ENCODE measurements around the gene TBC1D8.

TBC1D8 gene

DNA sequence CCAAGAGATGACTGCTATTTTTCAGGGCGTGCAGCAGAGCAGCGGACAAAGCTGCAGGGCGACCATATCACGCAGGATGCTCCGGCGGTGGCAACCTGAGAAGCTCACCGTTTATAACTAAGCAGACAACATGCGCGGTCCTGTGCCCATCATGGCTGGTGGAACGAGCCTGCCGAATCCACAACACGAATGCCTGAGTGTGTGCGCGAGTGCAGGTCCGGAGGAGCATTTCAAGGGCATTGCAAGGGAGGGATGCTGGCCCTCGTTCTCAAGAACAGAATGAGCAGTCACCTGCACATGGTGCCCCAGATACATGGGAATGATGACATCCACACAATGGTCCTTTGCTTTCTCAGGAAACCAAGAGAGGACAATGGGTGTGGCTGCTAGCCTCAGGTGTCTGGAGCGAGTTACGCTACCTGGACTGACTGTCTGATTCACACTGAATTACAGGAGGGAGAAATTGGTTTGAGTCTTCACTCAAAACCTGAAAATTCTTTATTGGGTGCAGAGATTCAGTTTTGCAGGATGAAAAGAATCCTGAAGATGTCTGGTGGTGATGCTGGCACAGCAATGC lies 39.8 kb downstream of the TBC1D8 start:
- no peak for DNase-seq

DNA sequence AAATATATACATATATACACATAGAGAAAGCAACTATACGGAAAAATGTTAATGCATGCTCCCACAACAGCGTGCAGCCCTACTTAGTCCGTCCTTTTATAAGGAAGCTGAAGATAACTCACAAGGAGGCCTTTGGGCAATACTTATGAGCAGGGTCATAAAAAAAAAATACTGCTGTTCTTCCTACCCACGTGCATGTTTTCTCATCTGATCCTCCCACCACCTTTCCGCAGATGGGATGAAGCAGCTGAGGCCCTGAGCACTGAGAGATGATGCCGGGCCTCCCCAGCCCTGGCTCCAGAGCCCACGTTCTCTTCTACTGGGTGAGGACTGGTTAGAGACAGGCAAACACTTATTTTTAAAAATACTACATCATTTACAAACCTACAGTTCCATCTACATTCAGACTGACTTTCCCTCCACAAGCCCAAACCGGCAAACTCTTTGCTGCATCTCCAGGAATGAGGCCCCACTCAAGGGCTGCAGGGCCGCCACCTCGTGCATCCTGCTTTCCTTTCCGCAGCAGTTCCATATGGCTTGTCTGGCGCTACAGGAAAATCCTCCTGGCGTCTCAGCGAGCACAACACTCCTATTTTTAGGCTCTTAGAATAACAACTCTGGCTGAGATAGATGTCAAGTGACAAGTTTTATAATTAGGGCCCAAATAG lies 41.6 kb downstream of the TBC1D8 start:
- no peak for DNase-seq

DNA sequence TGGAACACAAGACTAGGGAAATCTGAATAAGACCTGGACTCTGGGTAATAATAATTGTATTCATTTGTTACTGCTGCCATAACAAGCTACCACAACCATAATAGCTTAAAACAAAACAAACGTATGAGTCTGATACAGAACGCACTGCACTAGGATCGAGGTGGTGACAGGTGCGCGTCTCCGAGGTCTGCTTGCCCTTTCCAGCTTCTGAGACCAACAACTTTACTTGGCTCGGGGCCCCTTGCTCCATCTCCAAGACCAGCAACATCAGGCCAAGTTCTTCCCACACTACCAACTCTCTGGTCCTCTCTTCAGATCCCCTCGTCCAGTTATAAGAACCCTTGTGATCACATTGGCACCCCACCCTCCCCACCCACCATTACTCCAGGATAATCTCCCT lies 42.8 kb downstream of the TBC1D8 start:
- DNase-seq = no peak

DNA sequence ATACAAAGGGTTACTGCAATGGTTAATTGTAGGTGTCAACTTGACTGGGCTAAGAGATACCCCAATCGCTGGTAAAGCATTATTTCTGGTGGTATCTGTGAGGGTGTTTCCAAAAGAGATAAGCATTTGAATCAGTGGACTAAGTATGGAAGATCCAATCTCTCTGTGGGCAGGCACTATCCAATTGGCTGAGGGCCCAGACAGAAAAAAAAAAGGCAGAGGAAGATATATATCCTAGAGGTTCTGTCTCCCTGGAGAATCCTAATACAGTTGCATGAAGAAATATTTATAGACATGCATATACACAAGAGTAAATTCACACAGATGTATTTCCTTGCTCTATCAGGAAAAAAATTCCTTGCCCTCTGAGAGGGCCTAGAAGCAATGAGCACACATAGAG lies 43.9 kb downstream of the TBC1D8 start:
- no peak for DNase-seq

DNA sequence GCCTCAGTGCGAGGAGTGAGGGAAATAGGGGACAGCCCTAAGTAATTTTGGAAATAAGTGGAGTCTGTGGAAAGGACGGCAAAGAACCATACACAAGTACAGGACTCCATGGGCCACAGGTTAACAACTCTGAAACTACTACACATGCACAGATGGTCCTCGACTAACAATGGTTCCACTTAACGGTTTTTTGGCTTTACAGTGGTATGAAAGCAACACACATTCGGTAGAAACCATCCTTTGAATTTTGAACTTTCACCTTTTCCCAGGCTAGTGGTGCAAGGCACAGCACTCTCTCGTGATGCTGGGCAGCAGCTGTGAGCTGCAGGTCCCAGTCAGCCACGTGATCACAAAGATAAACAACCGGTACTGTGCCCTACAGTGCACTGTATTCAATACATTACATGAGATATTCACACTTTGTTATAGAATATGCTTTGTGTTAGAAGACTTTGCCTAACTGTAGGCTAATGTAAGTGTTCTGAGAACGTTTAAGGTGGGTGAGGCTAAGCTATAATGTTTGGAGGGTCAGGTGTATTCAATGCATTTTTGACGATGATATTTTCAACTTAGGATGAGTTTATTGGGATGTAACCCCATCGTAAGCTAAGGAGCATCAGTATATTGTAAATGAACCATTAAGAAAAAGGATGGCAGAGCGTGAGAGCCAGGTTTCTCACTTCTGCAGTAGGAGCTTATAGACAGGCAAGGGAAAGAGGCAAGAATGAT lies 44.6 kb downstream of the TBC1D8 start:
- DNase-seq = no peak

DNA sequence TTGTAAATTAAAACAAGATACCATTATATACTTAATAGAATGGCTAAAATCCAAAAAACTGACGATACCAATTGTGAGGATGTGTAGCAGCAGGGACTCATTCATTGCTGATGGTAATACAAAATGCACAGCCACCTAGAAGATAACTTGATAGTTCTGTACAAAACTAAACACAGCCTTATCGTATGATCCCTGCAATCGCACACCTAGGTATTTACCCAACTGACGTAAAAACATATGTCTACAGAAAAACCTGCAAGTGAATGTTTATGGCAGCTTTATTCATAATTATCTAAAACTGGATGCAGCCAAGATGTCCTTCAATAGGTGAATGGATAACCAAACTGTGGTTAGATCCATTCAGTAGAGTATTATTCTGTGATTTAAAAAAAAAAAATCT lies 45.5 kb downstream of the TBC1D8 start:
- no peak for DNase-seq

DNA sequence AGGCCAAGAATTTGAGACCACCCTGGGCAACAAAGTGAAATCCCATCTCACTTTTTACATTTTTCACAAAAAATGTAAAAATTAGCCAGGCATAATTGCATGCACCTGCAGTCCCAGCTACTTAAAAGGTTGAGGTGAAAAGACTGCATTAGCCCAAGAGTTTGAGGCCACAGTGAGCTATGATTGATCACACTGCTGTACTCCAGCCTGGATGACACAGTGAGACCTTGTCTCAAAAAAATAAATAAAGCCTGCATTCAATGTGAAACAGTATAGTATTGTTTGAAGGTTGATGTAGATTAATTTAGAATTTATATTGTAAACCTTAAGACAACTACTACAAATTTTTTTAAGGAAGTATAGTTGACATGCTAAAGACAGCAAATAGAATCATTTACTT lies 53.5 kb downstream of the TBC1D8 start:
- DNase-seq = no peak

DNA sequence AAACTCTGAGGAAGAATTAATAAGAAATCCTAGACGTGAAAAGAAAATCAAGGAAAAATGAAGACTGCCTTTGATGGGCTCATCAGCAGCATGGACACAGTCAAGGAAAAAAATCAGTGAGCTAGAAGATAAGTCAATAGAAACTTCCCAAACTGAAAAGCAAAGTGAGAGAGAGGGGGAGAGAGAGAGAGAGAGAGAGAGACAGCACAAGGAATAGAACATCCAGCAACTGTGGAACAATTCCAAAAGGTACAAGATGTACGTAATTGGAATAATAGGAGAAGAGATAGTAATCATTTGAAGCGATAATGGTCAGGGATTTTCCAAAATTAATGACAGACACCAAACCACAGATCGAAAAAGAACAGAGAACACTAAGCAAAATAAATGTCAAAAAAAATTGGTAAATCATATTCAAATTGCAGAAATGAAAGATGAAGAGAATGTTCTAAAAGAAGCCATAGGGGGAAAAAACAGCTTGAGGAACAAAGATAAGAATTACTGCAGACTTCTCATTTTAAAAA lies 54.5 kb downstream of the TBC1D8 start:
- DNase-seq = no peak

DNA sequence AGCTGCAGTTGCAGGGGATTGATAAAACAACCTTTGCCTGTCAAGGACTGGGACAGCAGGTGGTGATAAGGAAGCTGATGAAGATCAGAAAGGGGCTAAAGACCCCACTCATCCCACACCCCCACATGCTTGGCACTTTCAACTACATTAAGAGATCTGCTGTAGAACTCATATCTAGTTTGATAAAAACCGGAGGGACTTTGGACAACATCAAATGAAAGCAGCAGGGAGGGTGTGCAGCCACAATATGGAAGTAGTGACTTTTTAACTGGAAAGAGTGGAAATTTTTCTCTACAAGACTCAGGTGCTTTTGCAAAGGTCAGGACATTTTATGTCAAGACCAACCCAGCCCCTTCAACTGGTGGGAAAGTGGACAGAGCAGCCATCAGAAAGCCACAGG lies 56.8 kb downstream of the TBC1D8 start:
- no peak for DNase-seq

DNA sequence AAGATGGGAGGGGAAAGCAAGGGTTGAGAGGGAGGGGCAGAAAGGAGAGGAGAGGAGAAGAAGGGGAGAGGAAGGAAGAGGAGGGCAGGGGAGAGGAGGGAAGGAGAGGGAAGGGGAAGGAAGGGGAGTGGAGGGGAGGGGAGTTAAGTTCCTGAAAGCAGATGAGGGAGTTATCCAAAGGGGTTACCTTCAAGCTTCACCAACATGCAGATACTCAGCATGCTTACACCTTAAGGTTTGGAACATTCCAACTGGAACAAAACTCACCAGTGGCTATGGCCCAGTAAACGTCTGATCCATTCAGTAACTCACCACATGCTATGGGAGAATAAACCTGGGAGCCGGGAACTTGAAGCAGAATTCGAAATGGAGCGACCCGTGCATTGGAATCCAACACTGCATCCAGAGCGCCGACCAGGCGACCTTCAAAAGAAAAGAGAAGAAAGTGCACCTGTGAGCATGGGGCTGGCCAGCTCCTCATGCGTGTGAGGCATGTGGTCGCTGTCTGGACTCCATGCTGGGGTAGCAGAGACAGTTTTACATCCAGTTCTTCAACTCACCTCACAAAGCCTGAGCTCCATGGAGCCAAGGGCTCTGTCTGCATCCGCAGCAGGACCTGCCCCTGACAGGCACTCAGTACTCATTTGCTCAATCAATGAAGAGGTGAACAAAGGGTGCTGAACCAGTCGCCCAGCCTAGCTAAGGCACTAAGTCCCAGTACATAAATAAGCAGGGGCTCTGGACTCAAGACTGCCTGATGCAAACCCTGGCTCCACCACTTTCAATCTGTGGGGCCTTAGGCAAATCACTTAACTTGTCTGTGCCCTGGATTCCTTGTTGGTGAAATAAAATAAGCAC lies 61.0 kb downstream of the TBC1D8 start:
- DNase-seq = no peak

DNA sequence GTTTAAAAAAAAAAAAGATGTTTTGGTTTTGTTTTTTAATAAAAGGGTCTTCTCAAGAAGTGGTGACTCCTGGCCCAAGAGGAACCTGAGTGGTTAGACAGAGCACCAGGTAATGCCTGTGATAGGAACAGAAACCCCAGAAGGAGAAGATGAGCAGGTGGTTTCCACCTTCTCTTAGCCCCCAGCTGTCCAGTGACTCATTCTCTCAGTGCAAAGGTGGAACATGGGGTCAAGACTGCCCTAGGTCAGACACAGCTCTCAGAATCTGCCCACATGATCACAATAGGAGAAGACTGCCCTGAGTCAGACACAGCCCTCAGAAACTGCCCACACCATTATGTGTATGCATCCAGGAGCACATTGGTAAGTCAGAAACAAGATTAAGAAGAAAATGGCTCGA lies 61.8 kb downstream of the TBC1D8 start:
- no peak for DNase-seq

DNA sequence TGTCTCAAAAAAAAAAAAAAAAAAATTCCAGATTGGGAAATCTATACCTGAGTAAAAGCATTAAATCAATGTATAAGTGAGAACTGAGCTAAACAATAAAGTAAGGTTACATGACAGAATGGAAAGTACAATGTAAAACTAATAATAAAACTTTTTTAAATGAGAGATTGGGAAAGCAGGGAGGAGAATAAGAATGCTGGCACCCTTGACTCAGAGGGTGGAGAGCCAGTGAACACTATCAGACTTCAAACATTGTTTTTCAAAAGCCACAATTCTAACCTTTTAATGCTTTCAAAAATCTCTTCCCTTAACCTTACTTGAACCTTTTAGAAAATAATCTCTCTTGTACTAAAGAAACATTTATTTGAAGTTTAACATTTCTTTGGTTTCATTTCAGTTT lies 63.5 kb downstream of the TBC1D8 start:
- no peak for DNase-seq

DNA sequence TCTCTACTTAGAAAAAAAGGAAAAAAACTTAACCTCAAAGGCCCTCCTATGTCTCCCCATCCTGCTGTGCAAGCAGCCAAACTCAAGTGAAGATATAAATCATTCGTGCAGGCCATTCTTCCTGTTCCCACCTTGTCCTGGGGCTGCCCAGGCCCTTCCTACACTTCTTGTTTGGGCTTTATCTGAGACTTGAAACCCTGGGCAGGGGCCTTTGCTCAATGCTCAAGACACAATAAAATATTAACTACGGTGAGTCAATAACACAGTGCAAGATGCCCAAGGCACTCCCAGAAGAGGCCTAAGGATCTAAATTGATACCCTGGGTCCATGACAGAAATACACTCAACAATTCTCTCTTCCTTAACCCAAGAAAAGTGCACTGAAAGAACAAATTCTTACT lies 67.6 kb downstream of the TBC1D8 start:
- DNase-seq = no peak

DNA sequence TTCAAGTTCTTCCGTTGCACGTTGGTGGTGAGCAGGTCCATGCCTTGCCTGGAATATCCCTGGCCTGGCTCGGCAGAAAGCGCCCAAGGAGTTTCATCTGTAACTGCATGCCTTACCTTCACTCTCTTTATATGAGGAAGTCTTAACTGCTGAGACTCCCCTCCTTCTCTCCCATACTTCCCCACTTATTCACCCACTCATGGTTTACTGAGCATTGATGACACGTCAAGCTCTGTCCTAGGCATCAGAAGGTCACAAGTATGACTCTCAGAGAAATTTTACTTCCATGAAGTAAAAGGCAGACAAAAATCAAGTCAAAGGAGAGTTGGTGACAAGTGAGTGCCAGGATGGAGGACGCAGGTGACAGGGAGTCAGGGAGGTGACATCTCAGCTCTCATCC lies 68.2 kb downstream of the TBC1D8 start:
- no peak for DNase-seq

DNA sequence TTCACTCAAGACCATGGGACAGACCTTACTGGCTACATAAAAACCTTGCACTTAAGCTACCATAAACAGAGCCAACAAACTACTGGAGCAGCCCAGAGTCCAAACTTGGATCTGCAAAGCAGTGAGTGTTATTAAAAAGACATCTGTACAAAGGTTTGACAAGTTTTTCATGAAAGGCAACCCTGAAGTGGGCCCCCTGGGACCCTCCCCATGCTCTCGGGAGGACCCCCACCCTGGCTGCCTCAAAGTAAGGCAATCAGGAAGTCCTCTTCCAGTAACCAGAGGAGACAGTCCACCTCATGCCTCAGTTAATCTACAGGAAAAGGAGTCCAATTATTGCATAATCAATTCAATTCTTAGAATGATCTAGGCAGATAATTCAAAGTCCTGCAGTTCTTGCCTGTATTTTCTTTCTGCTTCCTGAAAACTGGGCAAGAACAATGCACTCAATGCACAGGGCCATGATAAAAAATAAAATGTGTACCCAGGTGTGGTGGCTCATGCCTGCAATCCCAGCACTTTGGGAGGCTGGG lies 69.7 kb downstream of the TBC1D8 start:
- no peak for DNase-seq

DNA sequence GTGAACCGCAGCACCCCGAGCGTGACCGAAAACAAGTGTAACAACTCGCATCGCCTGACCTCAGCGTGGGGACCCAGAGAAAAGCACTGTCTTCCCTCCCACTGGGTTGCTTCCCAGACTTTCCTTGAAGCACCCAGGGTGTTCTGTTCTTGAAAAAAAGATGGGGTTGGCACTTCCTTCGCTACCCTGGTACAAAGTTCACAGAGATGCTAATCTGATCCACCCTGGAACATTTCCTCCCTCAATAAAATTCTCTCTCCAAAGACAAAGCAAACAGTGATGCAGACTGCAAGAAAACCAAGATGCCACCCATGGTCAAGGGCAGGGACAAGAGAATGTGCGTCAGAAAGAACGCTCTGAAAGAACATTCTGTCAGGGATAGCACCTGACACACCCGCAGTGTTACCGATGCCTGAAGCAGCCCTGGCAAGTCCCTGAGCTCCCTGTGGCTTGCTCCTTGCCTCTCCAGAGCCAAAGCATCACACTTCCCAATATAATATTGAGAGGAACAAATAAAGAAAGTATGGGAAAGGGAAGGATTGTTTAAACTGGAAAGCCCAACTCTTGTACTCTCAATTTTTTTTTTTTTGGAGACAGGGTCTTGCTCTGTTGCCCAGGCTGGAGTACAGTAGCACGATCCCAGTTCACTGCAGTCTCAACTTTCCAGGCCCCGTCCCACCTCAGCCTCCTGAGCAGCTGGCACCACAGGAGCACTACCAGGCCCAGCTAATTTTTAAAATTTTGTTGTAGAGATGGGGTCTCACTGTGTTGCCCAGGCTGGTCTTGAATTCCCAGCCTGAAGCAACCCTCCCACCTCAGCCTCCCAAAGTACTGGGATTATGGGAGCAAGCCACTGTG lies 70.7 kb downstream of the TBC1D8 start:
- DNase-seq = no peak

DNA sequence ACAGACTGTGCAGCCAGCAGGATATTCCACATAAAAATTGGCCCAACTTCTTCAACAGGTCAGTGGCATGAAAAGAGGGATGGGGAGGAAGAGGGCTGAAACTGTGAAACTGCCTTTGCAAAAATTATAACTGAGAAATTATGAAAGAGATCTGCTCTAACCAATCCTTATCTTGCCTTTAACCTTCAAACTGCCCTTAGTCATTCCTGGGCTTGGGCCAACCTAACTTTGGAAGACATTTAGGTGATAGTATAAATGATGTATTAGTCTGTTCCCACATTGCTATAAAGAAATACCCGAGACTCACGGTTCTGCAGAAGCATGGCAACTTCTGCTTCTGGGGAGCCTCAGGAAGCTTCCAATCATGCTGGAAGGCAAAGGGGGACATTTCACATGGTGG lies 74.6 kb downstream of the TBC1D8 start:
- DNase-seq = no peak

DNA sequence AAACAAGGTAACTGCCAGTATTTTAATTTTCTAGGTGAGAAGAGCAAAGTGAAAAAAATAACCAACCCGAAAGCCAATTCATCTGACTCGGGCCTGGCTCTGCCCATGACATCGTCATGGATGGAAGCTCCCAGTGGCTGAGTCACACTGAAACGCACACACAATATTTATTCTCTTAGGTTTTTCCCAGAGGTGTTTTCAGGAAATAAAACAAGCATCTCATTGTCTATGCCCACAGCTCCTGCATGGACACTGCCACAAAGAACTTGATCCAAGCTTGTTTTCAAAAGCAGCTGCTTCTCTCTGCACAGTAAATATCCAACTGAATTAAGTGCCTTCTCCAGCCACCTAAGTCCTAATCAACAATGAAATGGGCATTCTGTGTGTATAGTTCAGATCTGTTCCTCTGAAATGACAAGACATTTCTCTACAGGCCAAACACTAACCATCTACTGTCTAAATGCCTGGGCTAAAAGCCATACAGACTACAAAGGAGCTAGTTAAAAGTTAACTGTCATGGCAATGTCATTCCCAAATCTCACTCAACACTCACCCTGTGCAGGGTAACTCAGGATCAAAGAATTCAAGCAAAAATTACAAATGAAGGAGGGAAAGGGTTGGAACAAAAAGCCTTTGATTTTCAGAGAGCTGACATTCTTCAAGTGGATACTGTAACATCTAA lies 86.2 kb downstream of the TBC1D8 start:
- DNase-seq = no peak

DNA sequence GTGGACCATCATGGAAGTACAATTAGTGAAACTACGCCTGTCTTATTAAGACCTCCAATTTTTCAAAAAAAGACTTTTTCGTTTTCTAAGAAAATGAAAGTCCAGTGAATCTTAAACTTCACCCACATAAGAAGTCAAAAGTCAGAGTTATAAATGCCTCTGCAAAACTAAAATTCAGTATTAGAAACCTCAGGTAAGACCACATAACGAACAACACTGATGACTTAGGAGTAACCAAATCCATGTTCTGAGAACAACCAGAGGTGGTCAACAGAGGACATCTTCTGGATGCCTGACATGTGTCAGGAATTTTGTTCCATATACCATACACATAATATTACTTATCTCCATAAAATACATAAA lies 86.7 kb downstream of the TBC1D8 start:
- no peak for DNase-seq

DNA sequence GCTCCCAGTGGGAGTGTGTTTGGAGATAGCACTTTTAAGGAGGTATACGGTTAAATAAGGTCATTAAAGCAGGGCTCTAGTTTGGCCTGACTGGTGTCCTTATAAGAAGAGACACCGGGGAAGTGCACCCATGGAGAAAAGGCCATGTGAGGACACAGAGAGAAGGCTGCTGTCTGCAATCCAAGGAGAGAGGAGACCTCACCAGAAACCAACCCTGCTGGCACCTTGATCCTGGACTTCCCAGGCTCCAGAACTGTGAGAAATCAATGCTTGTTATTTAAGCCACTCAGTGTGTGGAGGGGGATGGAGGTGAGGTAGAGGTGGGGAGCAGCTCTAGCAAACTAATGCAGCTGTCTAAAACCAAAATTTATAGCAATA lies 87.1 kb downstream of the TBC1D8 start:
- DNase-seq = no peak

DNA sequence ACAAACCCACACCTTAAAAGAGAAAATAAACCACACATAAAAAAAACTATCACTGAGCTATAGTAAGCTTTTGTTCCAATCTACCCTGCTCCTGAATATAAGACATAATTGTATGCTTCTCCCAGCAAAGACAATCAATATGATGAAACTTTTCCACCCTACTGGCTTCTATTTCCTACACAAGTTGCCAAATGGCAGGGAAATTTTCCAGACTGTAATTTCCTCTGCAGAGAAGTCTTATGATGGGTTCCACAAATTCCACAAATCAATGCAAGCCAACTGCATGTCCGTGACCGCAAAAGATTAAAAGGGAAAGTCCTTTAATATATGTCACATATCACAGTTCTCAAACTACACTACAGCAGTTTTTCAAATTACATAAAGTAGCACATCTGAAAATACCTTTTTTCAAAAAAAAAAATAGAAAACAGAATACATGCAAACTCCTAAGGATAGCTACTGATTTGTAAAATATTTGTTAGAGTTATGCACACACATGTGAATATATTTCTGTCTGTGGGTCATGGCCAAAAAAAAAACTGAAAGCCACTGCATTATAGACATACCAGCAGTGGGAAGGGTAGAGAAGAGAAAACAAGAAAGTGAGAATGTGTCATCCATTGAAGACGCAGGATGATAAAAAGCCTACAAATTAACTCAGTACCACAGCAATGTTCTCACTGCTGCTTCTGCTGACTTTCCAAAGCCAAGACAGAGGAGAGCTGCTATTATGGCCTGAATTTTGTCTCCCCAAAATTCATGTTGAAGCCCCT lies 87.6 kb downstream of the TBC1D8 start:
- no peak for DNase-seq

Data from NCI-H1417 treated with DMSO at 0.1 percent for 48 hours (cell line).